Measurements from ENCODE around the gene MFSD1. TPM values are rescaled to one million over a fixed set of nuclear protein-coding genes. Genes with fewer than 3 reads are reported as not detected.
A peak's percentile ranks its signal among the peaks of the same experiment; 100 is the strongest.

MFSD1 gene, protein sequence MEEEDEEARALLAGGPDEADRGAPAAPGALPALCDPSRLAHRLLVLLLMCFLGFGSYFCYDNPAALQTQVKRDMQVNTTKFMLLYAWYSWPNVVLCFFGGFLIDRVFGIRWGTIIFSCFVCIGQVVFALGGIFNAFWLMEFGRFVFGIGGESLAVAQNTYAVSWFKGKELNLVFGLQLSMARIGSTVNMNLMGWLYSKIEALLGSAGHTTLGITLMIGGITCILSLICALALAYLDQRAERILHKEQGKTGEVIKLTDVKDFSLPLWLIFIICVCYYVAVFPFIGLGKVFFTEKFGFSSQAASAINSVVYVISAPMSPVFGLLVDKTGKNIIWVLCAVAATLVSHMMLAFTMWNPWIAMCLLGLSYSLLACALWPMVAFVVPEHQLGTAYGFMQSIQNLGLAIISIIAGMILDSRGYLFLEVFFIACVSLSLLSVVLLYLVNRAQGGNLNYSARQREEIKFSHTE
- total RNA-seq (100 to 1,000 TPM in 2 of 9 donors, 10 to 100 TPM in 7; 38.8 to 118 (median 77.3) TPM), polyA plus RNA-seq (10 to 100 TPM; 20.4 to 83.8 (median 25.7) TPM)
- long read RNA-seq, donor 1, transcript MFSD1-203 (16 exons, 2,423 nt) = major isoform, 17 of 63 reads
- long read RNA-seq, donor 1, partial matches to known transcripts = 44 of 63 reads
- long read RNA-seq, donor 1, other reads (novel, unspliced or antisense) = 0 of 63 reads
- long read RNA-seq, donor 2, transcript MFSD1-203 (16 exons, 2,423 nt) = major isoform, 6 of 16 reads
- long read RNA-seq, donor 2, partial matches to known transcripts = 5 of 16 reads
- long read RNA-seq, donor 2, other reads (novel, unspliced or antisense) = 0 of 16 reads
- long read RNA-seq, donor 3, transcript MFSD1-203 (16 exons, 2,423 nt) = major isoform, 15 of 16 reads
- long read RNA-seq, donor 3, partial matches to known transcripts = 0 of 16 reads
- long read RNA-seq, donor 3, other reads (novel, unspliced or antisense) = 0 of 16 reads
- long read RNA-seq, donor 4, transcript MFSD1-215 (15 exons, 2,121 nt) = minor isoform, 8 of 93 reads
- long read RNA-seq, donor 4, transcript MFSD1-203 (16 exons, 2,423 nt) = major isoform, 76 of 93 reads
- long read RNA-seq, donor 4, partial matches to known transcripts = 2 of 93 reads
- long read RNA-seq, donor 4, other reads (novel, unspliced or antisense) = 5 of 93 reads
- long read RNA-seq, donor 5, transcript MFSD1-203 (16 exons, 2,423 nt) = major isoform, 135 of 160 reads
- long read RNA-seq, donor 5, transcript MFSD1-215 (15 exons, 2,121 nt) = minor isoform, 10 of 160 reads
- long read RNA-seq, donor 5, partial matches to known transcripts = 1 of 160 reads
- long read RNA-seq, donor 5, other reads (novel, unspliced or antisense) = 11 of 160 reads
- long read RNA-seq, donor 6, transcript MFSD1-203 (16 exons, 2,423 nt) = major isoform, 35 of 44 reads
- long read RNA-seq, donor 6, partial matches to known transcripts = 2 of 44 reads
- long read RNA-seq, donor 6, other reads (novel, unspliced or antisense) = 2 of 44 reads
- long read RNA-seq, donor 7, transcript MFSD1-203 (16 exons, 2,423 nt) = major isoform, 10 of 11 reads
- long read RNA-seq, donor 7, partial matches to known transcripts = 0 of 11 reads
- long read RNA-seq, donor 7, other reads (novel, unspliced or antisense) = 0 of 11 reads
- long read RNA-seq, donor 8, transcript MFSD1-203 (16 exons, 2,423 nt) = major isoform, 23 of 29 reads
- long read RNA-seq, donor 8, partial matches to known transcripts = 0 of 29 reads
- long read RNA-seq, donor 8, other reads (novel, unspliced or antisense) = 0 of 29 reads
- long read RNA-seq, donor 9, transcript MFSD1-203 (16 exons, 2,423 nt) = major isoform, 14 of 18 reads
- long read RNA-seq, donor 9, partial matches to known transcripts = 0 of 18 reads
- long read RNA-seq, donor 9, other reads (novel, unspliced or antisense) = 0 of 18 reads
- long read RNA-seq, donor 10, transcript MFSD1-203 (16 exons, 2,423 nt) = major isoform, 6 of 7 reads
- long read RNA-seq, donor 10, partial matches to known transcripts = 0 of 7 reads
- long read RNA-seq, donor 10, other reads (novel, unspliced or antisense) = 0 of 7 reads

DNA sequence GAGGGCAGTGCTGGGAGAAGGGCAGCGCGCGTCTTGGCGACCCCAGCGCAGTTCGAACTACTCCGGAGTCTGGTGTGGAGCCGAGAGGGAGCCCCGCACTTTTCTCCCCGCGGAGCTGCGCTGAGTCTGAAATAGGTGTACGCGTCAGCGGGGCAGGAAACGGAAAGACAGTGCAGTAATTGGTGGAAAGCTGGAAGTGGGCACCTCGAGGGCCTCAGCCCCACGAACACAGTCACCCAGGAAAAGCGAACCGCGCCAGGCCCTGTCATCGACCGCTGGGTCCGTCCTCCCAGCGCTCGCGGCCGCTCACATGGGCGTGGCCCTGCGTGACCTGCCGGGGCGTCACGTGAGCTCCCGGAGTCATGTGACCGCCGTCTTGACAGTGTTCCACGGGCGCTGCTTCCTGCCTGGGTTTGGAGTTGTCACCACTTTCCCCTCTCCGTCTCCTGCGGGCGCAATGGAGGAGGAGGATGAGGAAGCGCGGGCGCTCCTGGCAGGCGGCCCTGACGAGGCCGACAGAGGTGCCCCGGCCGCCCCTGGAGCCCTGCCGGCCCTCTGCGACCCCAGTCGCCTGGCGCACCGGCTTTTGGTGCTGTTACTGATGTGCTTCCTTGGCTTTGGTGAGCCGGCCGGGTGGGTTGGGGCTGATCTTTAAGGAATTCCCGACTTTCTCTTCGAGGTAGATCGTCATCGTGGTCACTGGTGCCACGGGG is at the start of gene MFSD1:
Gene MFSD1 (plus strand): TSS at position 359 of the 713 bp plus-strand sequence. CDS start 99 bp downstream, at position 458.
- H3K9me3 ChIP-seq (replicated peaks in 1 of 3) = no peaks in the 10 kb centered on the region
- 0 to 2% (median 1%) methylated on average over 25 to 61 of the region's 61 CpGs for WGBS, 4 donors
- intact Hi-C loops (cut with DNase I) = loop anchor here in 1 of 2 donors (10.0 kb wide), 1 partner anchor 137 kb away; no protein-coding TSS in a partner anchor

GRCh38 chr3:158753854-158754253 is 48.0 kb upstream of the MFSD1 start:
- Histone ChIP-seq H3K9me3 (replicated peaks in 1 of 3) (no peaks in the 10 kb centered on the region), H3K4me1 (replicated peaks in 1 of 2) (no peaks in the 10 kb centered on the region), H3K4me3 (no peak overlapping the region), H3K27ac (no peak overlapping the region), H3K36me3 (replicated peaks in 1 of 2) (no peaks in the 10 kb centered on the region), H3K27me3 (no peaks in the 10 kb centered on the region)
- WGBS, 4 donors = 94 to 100% (median 97%) methylated on average over 2 to 5 of the region's 5 CpGs
- intact Hi-C loops (cut with DNase I) = no loop called here
- DNase-seq = no peak
- TF ChIP-seq POLR2A (IDR thresholded peaks at IDR 0.05) = no peak
- TF ChIP-seq, protein P1, sequence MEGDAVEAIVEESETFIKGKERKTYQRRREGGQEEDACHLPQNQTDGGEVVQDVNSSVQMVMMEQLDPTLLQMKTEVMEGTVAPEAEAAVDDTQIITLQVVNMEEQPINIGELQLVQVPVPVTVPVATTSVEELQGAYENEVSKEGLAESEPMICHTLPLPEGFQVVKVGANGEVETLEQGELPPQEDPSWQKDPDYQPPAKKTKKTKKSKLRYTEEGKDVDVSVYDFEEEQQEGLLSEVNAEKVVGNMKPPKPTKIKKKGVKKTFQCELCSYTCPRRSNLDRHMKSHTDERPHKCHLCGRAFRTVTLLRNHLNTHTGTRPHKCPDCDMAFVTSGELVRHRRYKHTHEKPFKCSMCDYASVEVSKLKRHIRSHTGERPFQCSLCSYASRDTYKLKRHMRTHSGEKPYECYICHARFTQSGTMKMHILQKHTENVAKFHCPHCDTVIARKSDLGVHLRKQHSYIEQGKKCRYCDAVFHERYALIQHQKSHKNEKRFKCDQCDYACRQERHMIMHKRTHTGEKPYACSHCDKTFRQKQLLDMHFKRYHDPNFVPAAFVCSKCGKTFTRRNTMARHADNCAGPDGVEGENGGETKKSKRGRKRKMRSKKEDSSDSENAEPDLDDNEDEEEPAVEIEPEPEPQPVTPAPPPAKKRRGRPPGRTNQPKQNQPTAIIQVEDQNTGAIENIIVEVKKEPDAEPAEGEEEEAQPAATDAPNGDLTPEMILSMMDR (IDR thresholded peaks at IDR 0.05) = no peak

More for the DNA sequence above, at the start of gene MFSD1:
- Histone ChIP-seq H3K4me3 (peak within 1 kb of the TSS; percentile 43 to 97 (median 94)), H3K36me3 (replicated peaks in 1 of 2) (no peaks in the 10 kb centered on the region), H3K27ac (peak within 1 kb of the TSS; percentile 40 to 95 (median 63)), H3K4me1 (replicated peaks in 1 of 2) (peaks cover 0 to 39% of the 10 kb centered on the region in 2 donors), H3K27me3 (no peaks in the 10 kb centered on the region)
- TF ChIP-seq, protein P1 (IDR thresholded peaks at IDR 0.05) = no peak
- TF ChIP-seq POLR2A (IDR thresholded peaks at IDR 0.05) = peak; percentile 69 to 74
- DNase-seq = peak; percentile 95 to 98 (median 96)

- Histone ChIP-seq H3K4me1 (replicated peaks in 1 of 2) (no peaks in the 10 kb centered on the region), H3K36me3 (replicated peaks in 1 of 2) (no peaks in the 10 kb centered on the region), H3K27me3 (no peaks in the 10 kb centered on the region), H3K9me3 (replicated peaks in 1 of 3) (no peaks in the 10 kb centered on the region), H3K4me3 (no peak overlapping the region), H3K27ac (no peak overlapping the region)
- intact Hi-C loops (cut with DNase I) = no loop called here
- no peak for DNase-seq
- no peak for TF ChIP-seq POLR2A (IDR thresholded peaks at IDR 0.05)
- TF ChIP-seq, protein P1 (IDR thresholded peaks at IDR 0.05) = no peak
- WGBS, 4 donors = 58 to 62% (median 61%) methylated on average over 2 of the region's 2 CpGs
Measured at GRCh38 chr3:158755421-158755820, 46.4 kb upstream of the MFSD1 start.

All from adrenal gland (tissue), 19 donors.